ENCODE data around the gene DOCK2. TPM values are rescaled to one million over a fixed set of nuclear protein-coding genes. Genes with fewer than 3 reads are reported as not detected.

Gene DOCK2
- polyA plus RNA-seq, 3 donors: 57.5 to 178 (median 115) TPM

- H3K27me3 Mint-ChIP-seq (ENCODE audit: low read depth in 3 of 3): no peaks in the 10 kb centered on the region
- DNase-seq: no peak
These were observed 26.5 kb downstream of the DOCK2 start for GRCh38 chr5:169663537-169663936.

GRCh38 chr5:169666365-169666764 is 29.3 kb downstream of the DOCK2 start:
- no peak overlapping the region for H3K9ac ChIP-seq (ENCODE audit: insufficient read depth, low read length, poor library complexity, severe bottlenecking)
- 83% methylated on average over 1 of the region's 4 CpGs for WGBS (ENCODE audit: insufficient coverage)
- H3K4me1 Mint-ChIP-seq: peaks cover 30% of the 10 kb centered on the region
- H2AFZ ChIP-seq (ENCODE audit: insufficient read depth, low read depth, low read length, poor library complexity, severe bottlenecking): no peak overlapping the region
- no peak for TF ChIP-seq CTCF (IDR thresholded peaks at IDR 0.05)
- H4K20me1 ChIP-seq (ENCODE audit: insufficient read depth, low read length): peaks cover 96% of the 10 kb centered on the region
- peaks cover 11 to 19% of the 10 kb centered on the region in 2 donors for H3K4me1 ChIP-seq (ENCODE audit: control insufficient read depth in 1 of 2, insufficient read depth in 2 of 2, low read length in 2 of 2)
- peaks cover 38 to 85% of the 10 kb centered on the region in 2 donors for H3K36me3 ChIP-seq (replicated peaks in 1 of 2; ENCODE audit: control insufficient read depth in 1 of 2, insufficient read depth in 2 of 2, low read length in 2 of 2)
- intact Hi-C loops (cut with micrococcal nuclease): no loop called here
- no peak overlapping the region for H3K4me2 ChIP-seq (replicated peaks; ENCODE audit: extremely low read depth, low read length, poor library complexity, severe bottlenecking)
- no peaks in the 10 kb centered on the region for H3K27me3 ChIP-seq (ENCODE audit: control insufficient read depth in 2 of 2, insufficient read depth in 2 of 2, low read length in 2 of 2)
- no peaks in the 10 kb centered on the region for H3K27me3 Mint-ChIP-seq (ENCODE audit: low read depth in 3 of 3)
- H3K36me3 Mint-ChIP-seq: peaks cover 44 to 53% of the 10 kb centered on the region in 2 donors
- H3K27ac ChIP-seq (ENCODE audit: low read depth in 1 of 2, low read length in 2 of 2): peak overlapping the region in 1 of 2 donors; percentile 37
- peaks cover 0 to 3% of the 10 kb centered on the region in 2 donors for H3K9me3 ChIP-seq (replicated peaks in 1 of 2; ENCODE audit: control insufficient read depth in 1 of 2, insufficient read depth in 1 of 2, low read length in 2 of 2)
- no peak overlapping the region for H3K4me3 ChIP-seq (replicated peaks in 1 of 3; ENCODE audit: low read depth in 2 of 3, low read length in 3 of 3)
- DNase-seq: no peak
- H3K4me3 Mint-ChIP-seq: no peak overlapping the region
- peaks cover 0 to 3% (median 0%) of the 10 kb centered on the region in 7 donors for H3K9me3 Mint-ChIP-seq
- peaks cover 94% of the 10 kb centered on the region for H3K79me2 ChIP-seq (ENCODE audit: insufficient read depth, low read length)
- H3K27ac Mint-ChIP-seq: peak overlapping the region in 1 of 7 donors; percentile 56

More at GRCh38 chr5:169663537-169663936, 26.5 kb downstream of the DOCK2 start:
- Histone ChIP-seq H3K27me3 (ENCODE audit: control insufficient read depth in 2 of 2, insufficient read depth in 2 of 2, low read length in 2 of 2) (no peaks in the 10 kb centered on the region), H3K9me3 (replicated peaks in 1 of 2; ENCODE audit: control insufficient read depth in 1 of 2, insufficient read depth in 1 of 2, low read length in 2 of 2) (peaks cover 0 to 3% of the 10 kb centered on the region in 2 donors), H4K20me1 (ENCODE audit: insufficient read depth, low read length) (peaks cover 96% of the 10 kb centered on the region), H3K9ac (ENCODE audit: insufficient read depth, low read length, poor library complexity, severe bottlenecking) (no peak overlapping the region), H3K4me2 (replicated peaks; ENCODE audit: extremely low read depth, low read length, poor library complexity, severe bottlenecking) (no peak overlapping the region), H3K36me3 (replicated peaks in 1 of 2; ENCODE audit: control insufficient read depth in 1 of 2, insufficient read depth in 2 of 2, low read length in 2 of 2) (peaks cover 24 to 81% of the 10 kb centered on the region in 2 donors), H3K4me1 (ENCODE audit: control insufficient read depth in 1 of 2, insufficient read depth in 2 of 2, low read length in 2 of 2) (peaks cover 11 to 19% of the 10 kb centered on the region in 2 donors), H3K4me3 (replicated peaks in 1 of 3; ENCODE audit: low read depth in 2 of 3, low read length in 3 of 3) (no peak overlapping the region), H3K27ac (ENCODE audit: low read depth in 1 of 2, low read length in 2 of 2) (peak overlapping the region; percentile 33 to 76), H2AFZ (ENCODE audit: insufficient read depth, low read depth, low read length, poor library complexity, severe bottlenecking) (no peak overlapping the region), H3K79me2 (ENCODE audit: insufficient read depth, low read length) (peaks cover 96% of the 10 kb centered on the region)
- peaks cover 0 to 3% (median 0%) of the 10 kb centered on the region in 7 donors for H3K9me3 Mint-ChIP-seq
- intact Hi-C loops (cut with micrococcal nuclease): no loop called here
- peak overlapping the region in 6 of 7 donors; percentile 14 to 71 (median 62) for H3K27ac Mint-ChIP-seq
- no peak overlapping the region for H3K4me3 Mint-ChIP-seq
- H3K4me1 Mint-ChIP-seq: peaks cover 30% of the 10 kb centered on the region
- WGBS (ENCODE audit: insufficient coverage): no CpG with 5 or more reads among the region's 1 CpG
- TF ChIP-seq CTCF (IDR thresholded peaks at IDR 0.05): no peak
- peaks cover 35 to 45% of the 10 kb centered on the region in 2 donors for H3K36me3 Mint-ChIP-seq

Measured in CD14-positive monocyte (primary cell).